Stimulated activated CD8-positive, alpha-beta memory T cell treated with anti-CD3 and anti-CD28 coated beads, Interleukin-4, amount 100 ng/mL, for 4 hours (primary cell): ENCODE measurements around the gene C11orf42.

Experiments used
- DNase-seq, 2 donors: peaks; one replicate each; pipeline ENCODE4 v3.0.0-alpha.2; 2020; ENCODE audit warnings: low read depth in 2 of 2, low spot score in 1 of 2

Gene C11orf42

GRCh38 chr11:6205366-6205765 is at the start of gene C11orf42:
Gene C11orf42 (plus strand): TSS chr11:6205557. CDS start chr11:6205616, 59 bp downstream.
- no peak for DNase-seq

- DNase-seq = no peak
Observed at GRCh38 chr11:6156628-6157359, 48.6 kb upstream of the C11orf42 start.

GRCh38 chr11:6170226-6170625 is 35.1 kb upstream of the C11orf42 start, which contains the start of gene OR52B2:
Gene OR52B2 (minus strand): TSS chr11:6170326. CDS start chr11:6170326, 0 bp downstream.
- no peak for DNase-seq

GRCh38 chr11:6175440-6175839 is 29.9 kb upstream of the C11orf42 start:
- DNase-seq = no peak

- no peak for DNase-seq
Observed at GRCh38 chr11:6191742-6192141, 13.6 kb upstream of the C11orf42 start.

- no peak for DNase-seq
Observed at GRCh38 chr11:6194065-6194581, 11.2 kb upstream of the C11orf42 start.

GRCh38 chr11:6196396-6196795 is 9.0 kb upstream of the C11orf42 start:
- no peak for DNase-seq

GRCh38 chr11:6197466-6198200 is 7.7 kb upstream of the C11orf42 start:
- DNase-seq = no peak

GRCh38 chr11:6199174-6199810 is 6.1 kb upstream of the C11orf42 start, which contains the start of gene OR52W1:
Gene OR52W1 (plus strand): TSS chr11:6199224. CDS start chr11:6199224, 0 bp downstream.
- no peak for DNase-seq

- DNase-seq = no peak
Observed at GRCh38 chr11:6200975-6201374, 4.4 kb upstream of the C11orf42 start.

GRCh38 chr11:6201481-6201880 is 3.9 kb upstream of the C11orf42 start:
- no peak for DNase-seq

- no peak for DNase-seq
Observed at GRCh38 chr11:6202041-6202440, 3.3 kb upstream of the C11orf42 start.

- DNase-seq = no peak
Observed at GRCh38 chr11:6203327-6203726, 2.0 kb upstream of the C11orf42 start.

- no peak for DNase-seq
Observed at GRCh38 chr11:6204706-6205105, 651 bp upstream of the C11orf42 start.

GRCh38 chr11:6206456-6207180 is 1.3 kb downstream of the C11orf42 start:
- no peak for DNase-seq

GRCh38 chr11:6209801-6210200 is 4.4 kb downstream of the C11orf42 start:
- DNase-seq = no peak

- DNase-seq = no peak
Observed at GRCh38 chr11:6210274-6210955, 5.1 kb downstream of the C11orf42 start.

- DNase-seq = no peak
Observed at GRCh38 chr11:6214530-6214929, 9.2 kb downstream of the C11orf42 start.

GRCh38 chr11:6216501-6216900 is 11.1 kb downstream of the C11orf42 start:
- DNase-seq = no peak

- no peak for DNase-seq
Observed at GRCh38 chr11:6217722-6218121, 12.4 kb downstream of the C11orf42 start.
